IPS-18a (cell line): ENCODE measurements around the gene SFXN2.

ENCODE experiments used
- H3K27ac ChIP-seq: one replicate; pipeline ENCODE4 v1.5.1; 2013; ENCODE audit warnings: low read length
- H3K27me3 ChIP-seq: one replicate; pipeline ENCODE4 v1.6.1; 2013; ENCODE audit warnings: mild to moderate bottlenecking, low read length; ENCODE audit not compliant: control insufficient read depth, insufficient read depth
- H3K36me3 ChIP-seq: one replicate; pipeline ENCODE4 v1.6.1; 2013; ENCODE audit warnings: low read depth, low read length; ENCODE audit not compliant: control insufficient read depth
- H3K4me1 ChIP-seq: one replicate; pipeline ENCODE4 v1.6.1; 2013; ENCODE audit warnings: low read depth, low read length; ENCODE audit not compliant: control insufficient read depth
- H3K4me3 ChIP-seq: one replicate; pipeline ENCODE4 v1.5.1; 2013; ENCODE audit warnings: low read length
- H3K9ac ChIP-seq: one replicate; pipeline ENCODE4 v1.6.1; 2013; ENCODE audit warnings: mild to moderate bottlenecking, low read length, moderate library complexity
- H3K9me3 ChIP-seq: one replicate; pipeline ENCODE4 v1.6.1; 2013; ENCODE audit warnings: low read depth, low read length; ENCODE audit not compliant: control insufficient read depth

SFXN2 gene

DNA sequence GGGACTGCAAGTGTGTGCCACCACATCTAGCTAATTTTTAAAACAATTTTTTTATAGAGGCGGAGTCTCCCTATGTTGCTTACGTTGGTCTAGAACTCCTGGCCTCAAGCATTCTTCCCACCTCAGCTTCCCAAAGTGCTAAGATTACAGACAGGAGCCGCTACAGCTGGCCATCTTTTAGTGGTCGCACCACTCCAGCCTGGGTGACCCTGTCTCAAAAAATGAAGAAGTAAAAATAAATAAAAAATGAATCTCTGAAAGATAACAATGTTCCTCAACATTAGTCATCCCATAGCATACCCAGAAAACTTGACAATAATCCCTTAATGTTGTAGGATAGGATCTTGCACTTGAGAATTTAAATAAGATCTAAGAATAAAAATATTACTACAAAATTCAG is 47.5 kb downstream of the SFXN2 start:
- no peak overlapping the region for H3K4me3 ChIP-seq
- no peak overlapping the region for H3K9ac ChIP-seq
- no peaks in the 10 kb centered on the region for H3K9me3 ChIP-seq
- H3K36me3 ChIP-seq, result no peaks in the 10 kb centered on the region
- no peaks in the 10 kb centered on the region for H3K27me3 ChIP-seq
- H3K4me1 ChIP-seq, result no peaks in the 10 kb centered on the region
- no peak overlapping the region for H3K27ac ChIP-seq

DNA sequence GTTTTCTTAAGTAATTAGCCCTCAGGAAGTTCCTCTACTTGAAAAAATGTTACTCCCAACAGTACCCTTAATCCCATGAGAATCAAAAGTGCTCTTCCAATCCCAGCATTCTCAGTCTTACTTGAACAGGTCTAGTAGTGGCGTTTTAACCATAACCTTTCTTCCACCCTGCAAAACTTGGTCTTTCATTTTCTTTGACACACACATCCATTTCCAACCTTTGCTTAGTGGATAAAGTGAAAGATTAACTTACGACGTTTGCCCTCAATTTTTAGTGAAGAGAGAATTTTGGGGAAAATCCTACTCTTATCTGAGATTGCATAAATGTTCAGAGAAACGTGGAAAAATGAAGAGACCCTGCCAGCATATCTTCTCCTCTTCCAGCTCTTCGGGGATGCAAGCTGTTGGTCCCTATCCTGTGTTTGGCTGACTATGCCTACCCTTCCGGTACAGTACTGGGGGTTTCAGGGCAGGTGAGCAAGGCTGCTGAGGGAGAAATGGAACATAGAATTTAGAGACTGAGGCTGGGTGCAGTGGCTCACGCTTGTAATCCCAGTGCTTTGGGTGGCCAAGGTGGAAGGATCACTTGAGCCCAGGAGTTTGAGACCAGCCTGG is 48.1 kb downstream of the SFXN2 start:
- Histone ChIP-seq H3K9ac (no peak overlapping the region), H3K27ac (no peak overlapping the region), H3K9me3 (no peaks in the 10 kb centered on the region), H3K4me3 (no peak overlapping the region), H3K4me1 (no peaks in the 10 kb centered on the region), H3K27me3 (no peaks in the 10 kb centered on the region), H3K36me3 (no peaks in the 10 kb centered on the region)

DNA sequence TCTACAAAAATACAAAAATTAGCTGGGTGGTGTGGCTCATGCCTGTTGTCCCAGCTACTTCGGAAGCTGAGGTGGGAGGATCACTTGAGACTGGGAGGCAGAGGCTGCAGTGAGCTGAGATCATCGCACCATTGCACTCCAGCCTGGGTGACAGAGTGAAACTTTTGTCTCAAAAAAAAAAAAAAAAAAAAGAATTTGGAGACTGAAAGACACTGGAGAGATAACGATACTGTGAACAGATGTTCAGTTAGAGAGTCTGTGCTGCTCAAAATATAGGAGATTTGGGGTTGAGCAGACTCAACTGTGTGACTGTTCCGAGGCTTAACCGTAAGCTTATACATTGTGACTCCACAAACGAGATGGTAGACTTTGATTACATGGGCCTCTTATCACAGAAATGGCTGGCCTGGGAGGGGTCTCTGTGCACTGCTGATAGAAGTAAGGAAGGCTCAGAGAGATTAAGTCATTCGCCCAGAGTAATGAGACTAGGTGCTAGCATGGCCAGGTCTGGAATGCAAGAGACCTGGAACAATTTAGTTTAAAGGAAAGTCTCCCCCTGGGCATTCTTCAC is 48.7 kb downstream of the SFXN2 start:
- no peaks in the 10 kb centered on the region for H3K4me1 ChIP-seq
- H3K36me3 ChIP-seq, result no peaks in the 10 kb centered on the region
- H3K9ac ChIP-seq, result no peak overlapping the region
- H3K9me3 ChIP-seq, result no peaks in the 10 kb centered on the region
- H3K27me3 ChIP-seq, result no peaks in the 10 kb centered on the region
- H3K4me3 ChIP-seq, result no peak overlapping the region
- no peak overlapping the region for H3K27ac ChIP-seq

DNA sequence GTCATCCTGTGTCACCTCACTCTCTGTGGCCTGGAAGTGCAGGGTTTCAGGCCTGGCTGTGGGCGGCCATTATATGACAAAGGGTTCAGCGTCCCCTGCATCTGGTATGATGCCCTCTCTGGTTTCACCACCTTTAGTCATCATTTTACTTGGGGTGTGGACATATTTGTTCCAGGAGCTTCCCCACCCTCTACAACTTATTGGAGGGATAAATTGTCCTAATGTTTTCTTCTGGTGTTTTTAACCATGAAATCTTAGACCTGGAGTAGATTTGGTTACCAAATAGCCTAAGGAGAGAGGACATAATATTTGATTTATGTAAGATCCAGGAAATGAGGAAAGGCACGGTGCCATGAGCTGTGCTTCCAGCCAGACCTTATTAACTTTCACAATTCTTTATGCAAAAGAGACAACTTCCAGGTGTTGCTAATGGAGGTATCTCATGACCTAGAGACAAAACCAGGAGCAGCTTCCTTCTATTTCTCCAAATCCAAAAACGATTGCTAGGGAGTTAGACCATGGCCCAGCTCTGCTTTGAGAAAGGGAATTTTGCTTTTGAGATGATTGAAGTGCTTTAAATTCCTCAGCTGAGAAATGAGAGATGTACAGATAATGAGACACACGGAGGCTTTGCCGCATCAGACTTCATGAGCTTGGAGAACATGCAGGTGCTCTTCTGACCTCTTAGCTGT is 50.2 kb downstream of the SFXN2 start:
- H3K9me3 ChIP-seq, result no peaks in the 10 kb centered on the region
- H3K27ac ChIP-seq, result no peak overlapping the region
- no peaks in the 10 kb centered on the region for H3K27me3 ChIP-seq
- no peaks in the 10 kb centered on the region for H3K36me3 ChIP-seq
- no peak overlapping the region for H3K4me3 ChIP-seq
- H3K4me1 ChIP-seq, result no peaks in the 10 kb centered on the region
- no peak overlapping the region for H3K9ac ChIP-seq

DNA sequence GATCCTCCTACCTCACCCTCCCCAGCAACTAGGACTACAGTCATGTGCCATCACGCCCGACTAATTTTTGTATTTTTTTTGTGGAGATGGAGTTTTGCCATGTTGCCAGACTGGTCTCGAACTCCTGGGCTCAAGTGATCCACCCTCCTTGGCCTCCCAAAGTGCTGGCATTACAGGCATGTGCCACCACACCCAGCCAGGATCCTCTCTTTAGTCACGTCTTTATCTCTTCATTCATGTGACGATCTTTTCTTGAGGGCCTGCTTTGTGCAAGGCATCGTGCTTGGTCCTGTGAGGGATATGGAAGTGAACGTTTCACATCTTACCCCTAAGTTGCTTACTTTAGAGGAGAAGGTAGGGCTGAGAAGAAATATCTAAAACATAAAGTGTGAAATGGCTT is 50.9 kb downstream of the SFXN2 start:
- Histone ChIP-seq H3K4me3 (no peak overlapping the region), H3K27me3 (no peaks in the 10 kb centered on the region), H3K4me1 (no peaks in the 10 kb centered on the region), H3K9me3 (no peaks in the 10 kb centered on the region), H3K36me3 (no peaks in the 10 kb centered on the region), H3K27ac (no peak overlapping the region), H3K9ac (no peak overlapping the region)

DNA sequence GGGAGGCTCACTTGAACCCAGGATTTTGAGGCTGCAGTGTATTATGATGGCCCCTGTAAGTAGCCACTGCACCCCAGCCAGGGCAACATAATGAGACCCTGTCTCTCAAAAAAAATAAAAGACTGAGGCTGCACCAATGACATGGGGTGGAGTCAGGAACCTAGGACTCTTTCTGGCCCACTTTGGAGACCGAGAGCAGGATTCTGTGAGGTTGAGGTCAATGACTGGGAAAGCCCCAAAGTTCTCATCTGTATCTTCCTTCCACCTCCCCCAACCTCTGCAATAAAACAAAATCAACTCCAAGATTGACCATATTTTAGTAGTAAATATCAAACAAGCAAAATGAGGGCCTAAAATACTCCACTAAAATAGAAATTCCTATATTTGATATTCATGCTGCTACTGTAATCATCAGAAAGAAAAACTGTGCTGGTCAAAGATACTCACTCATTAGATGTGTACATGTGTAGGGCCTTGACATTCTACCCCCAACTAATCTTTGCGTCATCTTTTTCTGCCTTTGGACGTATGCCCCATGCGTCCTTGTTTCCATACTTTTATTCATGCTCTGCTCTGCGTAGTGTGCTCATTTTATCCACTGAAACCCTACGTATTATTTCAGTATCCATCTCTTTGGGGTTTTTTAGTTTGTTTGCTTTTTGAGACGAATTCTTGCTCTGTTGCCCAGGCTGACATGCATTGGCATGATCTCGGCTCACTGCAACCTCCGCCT is 53.2 kb downstream of the SFXN2 start:
- Histone ChIP-seq H3K36me3 (no peaks in the 10 kb centered on the region), H3K9me3 (no peaks in the 10 kb centered on the region), H3K9ac (no peak overlapping the region), H3K27ac (no peak overlapping the region), H3K4me1 (no peaks in the 10 kb centered on the region), H3K27me3 (no peaks in the 10 kb centered on the region), H3K4me3 (no peak overlapping the region)

DNA sequence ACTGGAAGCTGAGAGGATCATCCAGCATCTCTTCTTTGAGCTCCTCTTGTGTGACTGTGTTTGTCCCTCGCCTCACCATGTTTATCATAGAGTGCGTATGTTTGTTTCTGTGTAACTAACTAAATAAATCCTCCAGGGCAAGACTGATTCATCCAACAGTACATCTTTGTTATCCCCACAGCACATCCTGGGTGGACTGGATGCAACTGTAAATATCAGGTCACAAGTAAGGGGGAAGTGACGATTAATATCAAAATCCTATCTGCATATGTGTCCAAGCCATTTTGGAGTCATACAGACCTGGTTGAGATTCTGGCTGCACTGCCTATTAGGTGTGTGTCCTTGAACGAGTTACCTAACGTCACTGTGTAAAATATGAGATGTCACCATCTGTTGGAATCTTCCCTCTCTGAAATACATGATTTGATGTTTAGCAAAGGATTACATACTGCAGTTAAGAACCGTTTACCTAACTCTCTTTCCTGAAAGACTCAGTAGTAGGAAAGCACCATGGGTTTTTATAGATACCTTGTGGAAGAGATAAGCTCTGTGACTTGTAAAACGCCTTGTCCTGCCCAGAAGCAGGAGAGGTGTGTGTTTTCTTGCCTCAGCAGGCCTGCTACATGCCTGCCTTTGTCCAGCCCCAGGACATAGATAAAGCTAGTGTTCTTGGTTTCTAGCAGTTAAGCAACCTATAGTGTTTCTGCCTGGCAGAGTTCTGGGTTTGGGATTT is 55.1 kb downstream of the SFXN2 start:
- no peak overlapping the region for H3K9ac ChIP-seq
- H3K4me3 ChIP-seq, result no peak overlapping the region
- H3K27ac ChIP-seq, result no peak overlapping the region
- H3K36me3 ChIP-seq, result no peaks in the 10 kb centered on the region
- no peaks in the 10 kb centered on the region for H3K9me3 ChIP-seq
- H3K27me3 ChIP-seq, result no peaks in the 10 kb centered on the region
- H3K4me1 ChIP-seq, result no peaks in the 10 kb centered on the region

DNA sequence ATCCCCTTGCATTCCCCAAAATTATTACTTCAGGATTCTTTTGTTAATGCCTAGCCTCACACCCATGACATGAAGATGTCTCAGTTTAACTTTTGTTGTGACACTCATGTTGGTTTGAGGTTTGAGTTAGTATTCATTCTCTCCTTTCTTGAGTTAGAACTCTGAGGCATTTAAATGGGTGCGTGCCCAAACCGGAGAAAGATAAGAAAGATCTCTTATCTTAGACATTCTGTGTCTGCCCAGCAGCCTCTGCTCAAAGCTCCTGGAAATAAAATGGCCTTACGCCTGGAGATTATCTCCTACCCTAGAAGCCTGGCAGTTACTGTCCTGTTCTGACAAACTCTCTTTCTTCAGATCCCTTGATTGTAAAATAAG is 55.7 kb downstream of the SFXN2 start:
- no peak overlapping the region for H3K27ac ChIP-seq
- no peak overlapping the region for H3K4me3 ChIP-seq
- no peaks in the 10 kb centered on the region for H3K36me3 ChIP-seq
- H3K4me1 ChIP-seq, result no peaks in the 10 kb centered on the region
- no peaks in the 10 kb centered on the region for H3K9me3 ChIP-seq
- no peak overlapping the region for H3K9ac ChIP-seq
- no peaks in the 10 kb centered on the region for H3K27me3 ChIP-seq

DNA sequence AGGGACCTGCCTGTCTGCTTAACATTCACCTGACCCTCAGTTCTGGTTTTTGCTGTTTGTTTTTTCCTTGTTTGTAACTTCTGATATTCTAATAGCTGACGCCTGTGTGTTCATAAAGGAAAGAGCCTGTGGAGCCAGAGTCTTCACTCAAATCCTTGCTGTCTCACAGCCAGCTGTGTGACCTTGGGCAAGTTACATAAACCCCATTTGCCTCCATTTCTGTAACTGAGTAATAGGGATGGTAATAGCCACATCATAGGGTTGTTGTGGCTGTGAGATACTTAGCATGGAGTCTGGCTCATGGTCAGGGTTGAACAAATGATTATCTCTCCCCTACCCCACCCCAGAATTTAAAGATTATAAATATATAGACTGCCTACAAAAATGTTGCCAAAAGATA is 56.4 kb downstream of the SFXN2 start:
- Histone ChIP-seq H3K36me3 (no peaks in the 10 kb centered on the region), H3K9me3 (no peaks in the 10 kb centered on the region), H3K4me3 (no peak overlapping the region), H3K4me1 (peaks cover 4% of the 10 kb centered on the region), H3K27me3 (no peaks in the 10 kb centered on the region), H3K9ac (no peak overlapping the region), H3K27ac (no peak overlapping the region)

DNA sequence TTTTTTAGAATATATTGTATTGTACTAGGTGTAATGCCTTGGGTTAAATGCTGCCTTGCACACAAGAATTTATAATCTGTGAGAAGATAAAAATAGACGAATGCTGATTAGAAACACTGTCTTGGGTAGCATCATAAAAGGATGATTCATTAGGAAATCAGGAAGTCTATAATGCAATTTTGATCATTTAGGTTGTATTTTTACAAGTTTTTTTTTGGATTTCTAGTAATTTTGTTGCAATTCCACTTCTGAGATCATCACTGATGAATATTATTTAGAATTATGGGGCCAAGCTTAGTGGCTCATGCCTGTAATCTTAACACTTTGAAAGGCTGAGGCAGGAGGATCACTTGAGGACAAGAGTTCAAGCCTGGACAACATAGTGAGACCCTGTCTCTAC is 58.9 kb downstream of the SFXN2 start:
- Histone ChIP-seq H3K9me3 (no peaks in the 10 kb centered on the region), H3K4me1 (peaks cover 28% of the 10 kb centered on the region), H3K9ac (no peak overlapping the region), H3K36me3 (no peaks in the 10 kb centered on the region), H3K27me3 (no peaks in the 10 kb centered on the region), H3K4me3 (no peak overlapping the region), H3K27ac (no peak overlapping the region)

DNA sequence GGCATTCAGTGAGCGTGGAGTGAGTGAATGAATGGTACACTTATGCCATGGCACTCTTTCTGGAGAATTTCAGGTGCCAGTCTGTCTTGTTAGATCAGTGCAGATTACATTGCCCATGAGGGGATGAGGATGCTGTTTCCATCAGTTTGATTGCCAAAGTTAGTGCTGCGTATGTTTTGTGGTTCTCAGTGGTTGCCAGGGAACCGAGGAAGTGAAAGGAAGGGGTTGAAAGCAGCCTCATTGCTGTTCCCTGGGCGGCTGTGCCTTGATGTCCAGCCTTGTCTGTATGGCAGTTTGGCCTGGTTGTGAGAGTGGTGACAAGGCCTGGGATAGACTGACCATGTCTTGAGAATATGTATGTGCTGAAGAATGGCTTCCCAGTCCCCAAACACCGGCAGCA is 59.5 kb downstream of the SFXN2 start:
- Histone ChIP-seq H3K27me3 (no peaks in the 10 kb centered on the region), H3K36me3 (no peaks in the 10 kb centered on the region), H3K27ac (no peak overlapping the region), H3K4me3 (no peak overlapping the region), H3K9me3 (no peaks in the 10 kb centered on the region), H3K9ac (no peak overlapping the region), H3K4me1 (peaks cover 28% of the 10 kb centered on the region)
